ENCODE data around the gene HPCA. TPM values are rescaled to one million over a fixed set of nuclear protein-coding genes. Genes with fewer than 3 reads are reported as not detected.

HPCA gene
- total and polyA plus RNA-seq, 2 donors (not counting 3 experiments of a cell fraction or from before 2014, with no cell fraction given) = not detected

GRCh38 chr1:32910319-32910718, 24.0 kb downstream of the HPCA start:
- H3K4me2 ChIP-seq (ENCODE audit: insufficient read depth, low read length) = no peak overlapping the region

More at GRCh38 chr1:32910319-32910718, 24.0 kb downstream of the HPCA start:
- DNase-seq (ENCODE audit: low read depth, low spot score) (no peak), FAIRE-seq (no peak)
- Histone ChIP-seq H3K9me1 (replicated peaks; ENCODE audit: control insufficient read depth, extremely low read depth, insufficient read depth, low read length) (no peaks in the 10 kb centered on the region), H3K27ac (ENCODE audit: insufficient read depth, low read depth, low read length) (no peak overlapping the region), H3K4me3 (replicated peaks in 1 of 3; ENCODE audit: insufficient read depth in 1 of 3, low read depth in 1 of 3, low read length in 3 of 3) (no peak overlapping the region), H3K9ac (replicated peaks; ENCODE audit: extremely low read depth, insufficient read depth, low read length) (no peak overlapping the region), H3K36me3 (ENCODE audit: control insufficient read depth in 2 of 2, extremely low read depth in 1 of 2, insufficient read depth in 2 of 2, low read length in 2 of 2) (no peaks in the 10 kb centered on the region), H3K9me3 (replicated peaks; ENCODE audit: control insufficient read depth, insufficient read depth, low read length) (no peaks in the 10 kb centered on the region), H3K27me3 (ENCODE audit: control insufficient read depth in 2 of 2, insufficient read depth in 2 of 2, low read length in 2 of 2) (peaks cover 0 to 3% of the 10 kb centered on the region in 2 experiments), H2AFZ (ENCODE audit: low read depth, low read length) (no peak overlapping the region), H4K20me1 (replicated peaks; ENCODE audit: control insufficient read depth, extremely low read depth, insufficient read depth, low read length) (no peaks in the 10 kb centered on the region), H3K4me1 (ENCODE audit: control insufficient read depth, extremely low read depth, insufficient read depth, low read length) (no peaks in the 10 kb centered on the region), H3K79me2 (ENCODE audit: control insufficient read depth, insufficient read depth, low read length) (no peaks in the 10 kb centered on the region)
- intact Hi-C loops (cut with micrococcal nuclease) (no loop called here), dilution Hi-C loops (cut with MboI; ENCODE audit: extremely low pct_ligation_motif_present, low sequenced_read_pairs) (no loop called here)
- ChIA-PET POLR2A (no interaction called here), CTCF (no interaction called here)
- TF ChIP-seq POLR2AphosphoS5 (IDR thresholded peaks at IDR 0.05; ENCODE audit: insufficient read depth, low read depth, low read length) (no peak), MAX (IDR thresholded peaks at IDR 0.05; ENCODE audit: insufficient read depth, insufficient read length) (no peak), FOS (IDR thresholded peaks at IDR 0.05; ENCODE audit: borderline replicate concordance, insufficient read depth, low read length) (no peak), CTCF (IDR thresholded peaks at IDR 0.05; ENCODE audit: extremely low read depth in 1 of 2, insufficient read depth in 1 of 2, low read depth in 1 of 2, low read length in 2 of 2) (no peak), MYC (IDR thresholded peaks at IDR 0.05; ENCODE audit: low read depth, low read length) (no peak), EZH2 (IDR thresholded peaks at IDR 0.05; ENCODE audit: borderline replicate concordance, low read depth, low read length, severe bottlenecking) (no peak), GATA2 (IDR thresholded peaks at IDR 0.05; ENCODE audit: insufficient read depth, insufficient read length, low read depth, low read length) (no peak), JUN (IDR thresholded peaks at IDR 0.05; ENCODE audit: borderline replicate concordance, insufficient read depth, insufficient read length, low read depth) (no peak), POLR2A (IDR thresholded peaks at IDR 0.05; ENCODE audit: low read depth, low read length) (no peak)
- BruUV-seq (replicated peaks) = no TSS peak

Data from endothelial cell of umbilical vein (primary cell).